ENCODE results near the gene PHF20. TPM values are rescaled to one million over a fixed set of nuclear protein-coding genes. Genes with fewer than 3 reads are reported as not detected.
A peak's percentile ranks its signal among the peaks of the same experiment; 100 is the strongest.

The PHF20 gene
- total RNA-seq, 1 donor from 2014 or later, result 44.6 TPM

DNA sequence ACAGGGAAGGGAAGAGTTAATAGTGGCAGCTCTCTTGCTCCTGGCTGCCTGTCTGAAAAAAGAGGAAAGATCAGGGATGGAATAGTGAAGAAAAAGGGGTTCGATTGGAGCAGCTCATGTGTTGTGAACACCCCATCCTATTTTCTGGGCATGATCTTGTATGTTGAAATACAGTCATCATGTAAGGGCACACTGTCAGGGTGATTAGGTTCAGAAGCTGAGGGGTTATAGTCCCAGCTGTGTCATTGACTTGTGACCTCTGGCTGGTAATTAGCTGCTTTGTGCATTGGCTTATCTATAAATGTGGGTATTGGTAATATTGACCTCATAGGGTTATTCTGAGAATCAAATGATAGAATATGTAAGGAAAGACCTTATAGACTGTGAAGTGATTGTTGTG is 30.1 kb downstream of the PHF20 start:
- no peak for DNase-seq (ENCODE audit: low spot score)
- no peak for TF ChIP-seq CTCF (IDR thresholded peaks at IDR 0.05)
- no peak overlapping the region for H3K4me3 Mint-ChIP-seq (ENCODE audit: unreplicated experiment)
- H3K36me3 Mint-ChIP-seq (ENCODE audit: low read depth), result peaks cover 8% of the 10 kb centered on the region
- H3K27ac Mint-ChIP-seq (ENCODE audit: unreplicated experiment), result no peak overlapping the region
- H3K9me3 Mint-ChIP-seq (ENCODE audit: low read depth), result no peaks in the 10 kb centered on the region
- H3K27me3 Mint-ChIP-seq (ENCODE audit: low read depth), result no peaks in the 10 kb centered on the region
- no peaks in the 10 kb centered on the region for H3K4me1 Mint-ChIP-seq (ENCODE audit: low read depth)

DNA sequence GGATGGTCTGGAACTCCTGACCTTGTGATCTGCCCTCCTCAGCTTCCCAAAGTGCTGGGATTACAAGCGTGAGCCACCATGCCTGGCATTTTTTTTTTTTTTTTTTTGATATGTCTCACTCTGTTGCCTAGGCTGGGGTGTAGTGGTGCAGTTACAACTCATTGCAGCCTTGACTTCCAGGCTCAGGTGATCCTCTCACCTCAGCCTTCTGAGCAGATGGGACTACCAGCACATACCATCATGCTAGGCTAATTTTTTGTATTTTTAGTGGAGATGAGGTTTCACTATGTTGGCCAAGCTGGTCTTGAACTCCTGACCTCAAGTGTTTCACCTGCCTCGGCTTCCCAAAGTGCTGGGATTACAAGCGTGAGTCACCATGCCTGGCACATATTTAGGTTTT is 34.3 kb downstream of the PHF20 start:
- peaks cover 11% of the 10 kb centered on the region for H3K36me3 Mint-ChIP-seq (ENCODE audit: low read depth)
- DNase-seq (ENCODE audit: low spot score), result no peak
- no peak for TF ChIP-seq CTCF (IDR thresholded peaks at IDR 0.05)
- H3K4me1 Mint-ChIP-seq (ENCODE audit: low read depth), result peaks cover 3% of the 10 kb centered on the region
- no peaks in the 10 kb centered on the region for H3K27me3 Mint-ChIP-seq (ENCODE audit: low read depth)
- H3K27ac Mint-ChIP-seq (ENCODE audit: unreplicated experiment), result no peak overlapping the region
- no peak overlapping the region for H3K4me3 Mint-ChIP-seq (ENCODE audit: unreplicated experiment)
- no peaks in the 10 kb centered on the region for H3K9me3 Mint-ChIP-seq (ENCODE audit: low read depth)

GRCh38 chr20:35807877-35808276 is 36.1 kb downstream of the PHF20 start:
- no peak for DNase-seq (ENCODE audit: low spot score)
- no peak overlapping the region for H3K4me3 Mint-ChIP-seq (ENCODE audit: unreplicated experiment)
- H3K9me3 Mint-ChIP-seq (ENCODE audit: low read depth), result no peaks in the 10 kb centered on the region
- TF ChIP-seq CTCF (IDR thresholded peaks at IDR 0.05), result no peak
- H3K4me1 Mint-ChIP-seq (ENCODE audit: low read depth), result peaks cover 3% of the 10 kb centered on the region
- peaks cover 7% of the 10 kb centered on the region for H3K36me3 Mint-ChIP-seq (ENCODE audit: low read depth)
- no peak overlapping the region for H3K27ac Mint-ChIP-seq (ENCODE audit: unreplicated experiment)
- H3K27me3 Mint-ChIP-seq (ENCODE audit: low read depth), result no peaks in the 10 kb centered on the region

DNA sequence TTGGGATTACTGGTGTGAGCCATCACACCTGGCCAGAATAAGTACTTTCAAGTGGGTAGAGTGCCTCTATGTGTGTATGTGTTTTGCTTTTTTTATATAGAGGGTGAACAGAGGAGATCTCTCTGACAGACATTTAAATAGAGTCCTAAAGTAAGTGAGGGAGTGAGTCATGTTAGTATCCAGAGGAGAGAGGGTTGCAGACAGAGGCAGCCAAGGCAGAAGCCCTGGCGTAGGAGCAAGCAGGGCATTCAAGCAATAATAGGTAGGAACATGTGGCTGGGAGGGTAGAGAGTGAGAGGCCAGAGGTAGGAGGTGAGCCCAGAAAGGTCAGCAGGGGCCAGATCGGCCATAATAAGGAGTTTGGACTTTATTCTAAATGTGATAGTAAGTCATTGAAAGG is 48.9 kb downstream of the PHF20 start:
- Mint-ChIP-seq H3K27ac (ENCODE audit: unreplicated experiment) (peak overlapping the region; percentile 79), H3K4me1 (ENCODE audit: low read depth) (peaks cover 43% of the 10 kb centered on the region), H3K4me3 (ENCODE audit: unreplicated experiment) (no peak overlapping the region), H3K9me3 (ENCODE audit: low read depth) (peaks cover 8% of the 10 kb centered on the region), H3K36me3 (ENCODE audit: low read depth) (peaks cover 4% of the 10 kb centered on the region), H3K27me3 (ENCODE audit: low read depth) (no peaks in the 10 kb centered on the region)
- no peak for DNase-seq (ENCODE audit: low spot score)
- TF ChIP-seq CTCF (IDR thresholded peaks at IDR 0.05), result no peak

DNA sequence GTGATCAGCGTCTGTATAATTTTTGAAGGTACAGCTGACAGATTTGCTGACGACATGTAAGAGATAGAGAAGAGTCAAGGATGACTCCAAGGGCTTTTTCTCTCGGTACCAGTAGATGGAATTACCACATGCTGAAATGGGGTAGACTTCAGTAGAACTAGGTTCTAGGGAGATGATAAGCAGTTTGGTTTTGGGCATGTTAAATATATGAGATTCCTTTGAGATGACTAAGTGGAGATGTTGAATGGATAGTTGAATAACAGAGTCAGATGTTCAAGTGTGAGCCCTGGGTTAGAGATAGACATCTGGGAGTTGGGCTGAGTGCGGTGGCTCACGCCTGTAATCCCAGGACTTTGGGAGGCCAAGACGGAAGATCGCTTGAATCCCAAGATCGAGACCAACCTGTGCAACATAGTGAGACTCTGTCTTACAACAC is 50.0 kb downstream of the PHF20 start:
- H3K36me3 Mint-ChIP-seq (ENCODE audit: low read depth), result peaks cover 4% of the 10 kb centered on the region
- DNase-seq (ENCODE audit: low spot score), result no peak
- H3K4me3 Mint-ChIP-seq (ENCODE audit: unreplicated experiment), result no peak overlapping the region
- H3K9me3 Mint-ChIP-seq (ENCODE audit: low read depth), result peaks cover 8% of the 10 kb centered on the region
- no peaks in the 10 kb centered on the region for H3K27me3 Mint-ChIP-seq (ENCODE audit: low read depth)
- no peak for TF ChIP-seq CTCF (IDR thresholded peaks at IDR 0.05)
- H3K4me1 Mint-ChIP-seq (ENCODE audit: low read depth), result peaks cover 50% of the 10 kb centered on the region
- H3K27ac Mint-ChIP-seq (ENCODE audit: unreplicated experiment), result peak overlapping the region; percentile 62
